KMS-11 (cell line): ENCODE results near the gene FBLN7.

Experiments
- H2AFZ ChIP-seq: fragments of 200-600 bp; sonication (generic); 2 replicates; pipeline ENCODE4 v1.6.1; 2016; ENCODE audit warnings: antibody characterized with exemption, mixed run types, low read depth
- H3K27ac ChIP-seq: fragments of 200-600 bp; sonication (generic); 2 replicates; pipeline ENCODE4 v1.6.1; 2016; ENCODE audit warnings: mild to moderate bottlenecking, mixed run types
- H3K27me3 ChIP-seq: fragments of 200-600 bp; sonication (generic); 2 replicates; pipeline ENCODE4 v1.6.1; 2017; ENCODE audit warnings: mild to moderate bottlenecking, low read depth, mixed run types, moderate library complexity; ENCODE audit not compliant: insufficient read depth
- H3K36me3 ChIP-seq: fragments of 200-600 bp; sonication (generic); 2 replicates; pipeline ENCODE4 v1.6.1; 2017; ENCODE audit warnings: mild to moderate bottlenecking, mixed run types; ENCODE audit not compliant: insufficient read depth
- H3K4me1 ChIP-seq: fragments of 200-600 bp; sonication (generic); 2 replicates; pipeline ENCODE4 v1.6.1; 2016; ENCODE audit warnings: mild to moderate bottlenecking, low read depth, mixed run types; ENCODE audit not compliant: poor library complexity, severe bottlenecking
- H3K4me2 ChIP-seq: fragments of 200-600 bp; sonication (generic); 2 replicates; pipeline ENCODE4 v1.7.0; 2016; ENCODE audit warnings: mild to moderate bottlenecking, mixed run types
- H3K4me3 ChIP-seq: fragments of 200-600 bp; sonication (generic); IDR thresholded peaks from 2 replicates; pipeline ENCODE4 v1.6.1; 2017; ENCODE audit warnings: low read depth, low read length, mixed read lengths; ENCODE audit not compliant: insufficient read depth
- H3K79me2 ChIP-seq: fragments of 200-600 bp; sonication (generic); 2 replicates; pipeline ENCODE4 v1.6.1; 2016; ENCODE audit warnings: low read depth, mixed run types; ENCODE audit not compliant: insufficient read depth
- H3K9ac ChIP-seq: fragments of 200-600 bp; sonication (generic); 2 replicates; pipeline ENCODE4 v1.6.1; 2016; ENCODE audit warnings: mild to moderate bottlenecking, mixed run types
- H4K20me1 ChIP-seq: fragments of 200-600 bp; sonication (generic); 2 replicates; pipeline ENCODE4 v1.6.1; 2016; ENCODE audit warnings: mild to moderate bottlenecking, mixed run types; ENCODE audit not compliant: insufficient read depth
- CTCF ChIP-seq: fragments of 200-600 bp; sonication (generic); conservative IDR thresholded peaks from 2 replicates; pipeline ENCODE4 v1.6.1; 2017; ENCODE audit warnings: low read depth, mild to moderate bottlenecking, antibody characterized with exemption, low read length, moderate library complexity, mixed read lengths

Gene FBLN7

GRCh38 chr2:112229348-112229747 lies 91.2 kb downstream of the FBLN7 start:
- H3K36me3 ChIP-seq = no peaks in the 10 kb centered on the region
- no peak overlapping the region for H3K4me2 ChIP-seq
- H3K27me3 ChIP-seq = no peaks in the 10 kb centered on the region
- H3K79me2 ChIP-seq = no peaks in the 10 kb centered on the region
- no peaks in the 10 kb centered on the region for H3K4me1 ChIP-seq
- no peak overlapping the region for H3K9ac ChIP-seq
- no peak for TF ChIP-seq CTCF
- H3K4me3 ChIP-seq = no peak overlapping the region
- no peak overlapping the region for H2AFZ ChIP-seq
- no peaks in the 10 kb centered on the region for H4K20me1 ChIP-seq
- H3K27ac ChIP-seq = no peak overlapping the region

- Histone ChIP-seq H3K9ac (no peak overlapping the region), H3K4me3 (no peak overlapping the region), H3K36me3 (no peaks in the 10 kb centered on the region)
Observed at GRCh38 chr2:112230371-112230770, 92.2 kb downstream of the FBLN7 start.

More at GRCh38 chr2:112230371-112230770, 92.2 kb downstream of the FBLN7 start:
- TF ChIP-seq CTCF = no peak
- no peak overlapping the region for H2AFZ ChIP-seq
- H3K27ac ChIP-seq = no peak overlapping the region
- H3K4me1 ChIP-seq = no peaks in the 10 kb centered on the region
- H3K79me2 ChIP-seq = no peaks in the 10 kb centered on the region
- H3K27me3 ChIP-seq = no peaks in the 10 kb centered on the region
- no peak overlapping the region for H3K4me2 ChIP-seq
- H4K20me1 ChIP-seq = no peaks in the 10 kb centered on the region
